SU-DHL-6 (cell line): ENCODE measurements around the gene SHTN1.

ENCODE experiments used
- EZH2phosphoT487 ChIP-seq: fragments of 200-600 bp; sonication (generic), shearing (Covaris generic); conservative IDR thresholded peaks from 2 replicates; pipeline ENCODE4 v1.6.1; 2018; ENCODE audit warnings: mild to moderate bottlenecking, antibody characterized with exemption, low read length, moderate library complexity, mixed read lengths
- TF ChIP-seq, protein P1 (sequence below): fragments of 200-600 bp; sonication (generic); IDR thresholded peaks from one replicate; pipeline ENCODE4 v1.5.1; 2017; ENCODE audit warnings: antibody characterized with exemption, mild to moderate bottlenecking, low read length, moderate library complexity; ENCODE audit not compliant: insufficient read depth, poor library complexity, severe bottlenecking

DNA sequence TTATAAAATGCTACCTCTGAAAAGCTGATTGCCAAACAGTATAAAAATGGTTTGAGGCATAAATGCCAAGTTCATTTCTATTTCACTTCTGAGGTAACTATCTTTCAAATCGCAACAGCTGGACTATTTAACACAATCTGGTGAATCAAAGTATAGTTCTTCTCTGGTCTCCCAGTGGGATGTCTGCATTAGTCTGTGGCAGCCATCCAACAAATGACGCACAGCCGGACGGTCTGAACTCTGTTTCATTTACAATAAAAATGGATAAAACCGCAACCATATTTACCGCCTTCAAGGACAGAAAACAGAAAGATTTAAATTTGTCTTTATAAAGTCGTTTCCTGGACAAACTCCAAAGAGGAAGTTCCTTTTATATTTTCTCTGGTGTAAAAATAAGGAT lies 113.8 kb downstream of the SHTN1 start:
- TF ChIP-seq, protein P1, sequence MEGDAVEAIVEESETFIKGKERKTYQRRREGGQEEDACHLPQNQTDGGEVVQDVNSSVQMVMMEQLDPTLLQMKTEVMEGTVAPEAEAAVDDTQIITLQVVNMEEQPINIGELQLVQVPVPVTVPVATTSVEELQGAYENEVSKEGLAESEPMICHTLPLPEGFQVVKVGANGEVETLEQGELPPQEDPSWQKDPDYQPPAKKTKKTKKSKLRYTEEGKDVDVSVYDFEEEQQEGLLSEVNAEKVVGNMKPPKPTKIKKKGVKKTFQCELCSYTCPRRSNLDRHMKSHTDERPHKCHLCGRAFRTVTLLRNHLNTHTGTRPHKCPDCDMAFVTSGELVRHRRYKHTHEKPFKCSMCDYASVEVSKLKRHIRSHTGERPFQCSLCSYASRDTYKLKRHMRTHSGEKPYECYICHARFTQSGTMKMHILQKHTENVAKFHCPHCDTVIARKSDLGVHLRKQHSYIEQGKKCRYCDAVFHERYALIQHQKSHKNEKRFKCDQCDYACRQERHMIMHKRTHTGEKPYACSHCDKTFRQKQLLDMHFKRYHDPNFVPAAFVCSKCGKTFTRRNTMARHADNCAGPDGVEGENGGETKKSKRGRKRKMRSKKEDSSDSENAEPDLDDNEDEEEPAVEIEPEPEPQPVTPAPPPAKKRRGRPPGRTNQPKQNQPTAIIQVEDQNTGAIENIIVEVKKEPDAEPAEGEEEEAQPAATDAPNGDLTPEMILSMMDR: no peak
- no peak for TF ChIP-seq EZH2phosphoT487
